Natural killer cell (primary cell): ENCODE results near the gene AQR. TPM values are rescaled to one million over a fixed set of nuclear protein-coding genes. Genes with fewer than 3 reads are reported as not detected.

ENCODE experiments used
- ATAC-seq, 3 donors: fragments of 150-1000 bp in 2 of 3; fragments of 200-7000 bp in 1 of 3; cut with Tn5 transposase; 1 replicate in 1 of 3; 2 replicates in 2 of 3; pipeline ENCODE4 v1.10.0; 2021; ENCODE audit warnings: mild to moderate bottlenecking in 2 of 3, moderate library complexity in 2 of 3
- DNase-seq, 2 donors: peaks; one replicate each; pipeline versions ENCODE4 v3.0.0 to v3.0.0-alpha.2; 2013 to 2021; ENCODE audit warnings: mixed read lengths in 1 of 2
- H3K27ac ChIP-seq: one replicate; pipeline ENCODE4 v1.5.1; 2013; ENCODE audit warnings: mild to moderate bottlenecking, low read length
- H3K27me3 ChIP-seq: one replicate; pipeline ENCODE4 v1.6.1; 2013; ENCODE audit warnings: low read length; ENCODE audit not compliant: control insufficient read depth, insufficient read depth
- H3K36me3 ChIP-seq: one replicate; pipeline ENCODE4 v1.6.1; 2013; ENCODE audit warnings: low read length; ENCODE audit not compliant: control insufficient read depth, insufficient read depth
- H3K4me1 ChIP-seq: one replicate; pipeline ENCODE4 v1.6.1; 2013; ENCODE audit warnings: low read length; ENCODE audit not compliant: control insufficient read depth, insufficient read depth
- H3K4me3 ChIP-seq: one replicate; pipeline ENCODE4 v1.5.1; 2013; ENCODE audit warnings: low read length
- H3K9me3 ChIP-seq: one replicate; pipeline ENCODE4 v1.6.1; 2013; ENCODE audit warnings: low read length; ENCODE audit not compliant: control insufficient read depth, insufficient read depth
- H3K27ac Mint-ChIP-seq, 2 donors: one replicate each; pipeline ENCODE4 v1.8.0; 2022; ENCODE audit warnings: mild to moderate bottlenecking in 2 of 2, mixed read lengths in 2 of 2, moderate library complexity in 1 of 2
- H3K27me3 Mint-ChIP-seq, 2 donors: one replicate each; pipeline ENCODE4 v1.8.0; 2022; ENCODE audit warnings: low read depth in 2 of 2, mixed read lengths in 2 of 2
- H3K36me3 Mint-ChIP-seq: one replicate; pipeline ENCODE4 v1.8.0; 2022; ENCODE audit warnings: mixed read lengths
- H3K4me1 Mint-ChIP-seq, 2 donors: one replicate each; pipeline ENCODE4 v1.8.0; 2022; ENCODE audit warnings: mixed read lengths in 2 of 2
- H3K4me3 Mint-ChIP-seq: one replicate; pipeline ENCODE4 v1.8.0; 2022; ENCODE audit warnings: mild to moderate bottlenecking, moderate library complexity, mixed read lengths
- H3K9me3 Mint-ChIP-seq, 2 donors: one replicate each; pipeline ENCODE4 v1.8.0; 2022; ENCODE audit warnings: mixed read lengths in 2 of 2
- WGBS: methylation state at CpG from one replicate; pipeline ENCODE4 v1.1.7; 2013; ENCODE audit warnings: missing lambda C conversion rate; ENCODE audit not compliant: insufficient coverage; 5-methylcytosine and 5-hydroxymethylcytosine counted together
- intact Hi-C: fragments of 100-400 bp; cut with micrococcal nuclease; formaldehyde crosslinking; loops from one replicate; pipeline ENCODE4 v1.14.2; 2022
- total RNA-seq, 4 donors: library from RNA; stranded (reverse); fragments of 120-200 nt in 1 of 4; gene quantifications; one replicate each; pipeline versions ENCODE4 v1.2.3 to v1.2.4, GENCODE V29; 2013 to 2022
- TF ChIP-seq, protein P1 (sequence below): fragments of 200-600 bp; IDR thresholded peaks from one replicate; pipeline ENCODE4 v1.8.0; 2022; ENCODE audit warnings: antibody characterized with exemption

The AQR gene
- total RNA-seq, 3 donors from 2014 or later (not counting 1 experiment from before 2014, with no cell fraction given), result 44.8 to 64.4 (median 53.0) TPM

DNA sequence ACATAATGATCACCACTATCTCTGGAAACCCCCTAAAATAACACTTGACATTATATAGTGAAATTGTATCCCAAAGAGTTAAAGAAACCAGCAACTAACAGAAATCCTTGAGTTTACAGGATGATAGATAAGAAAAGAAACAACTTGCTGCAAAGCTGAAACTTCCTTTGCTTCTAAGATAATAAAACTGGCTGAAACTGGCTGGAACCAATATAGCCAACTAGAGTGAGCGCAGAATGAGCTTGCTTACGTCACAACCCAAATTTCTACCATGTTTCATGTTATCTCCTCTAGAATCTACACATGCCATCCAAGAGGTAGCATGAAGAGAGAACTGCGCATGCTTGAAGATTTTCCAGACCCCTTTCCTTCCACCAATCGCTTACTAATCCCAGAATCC lies 90.4 kb downstream of the AQR start:
- Histone ChIP-seq H3K27ac (no peak overlapping the region), H3K9me3 (no peaks in the 10 kb centered on the region), H3K27me3 (no peaks in the 10 kb centered on the region), H3K4me1 (no peaks in the 10 kb centered on the region), H3K4me3 (no peak overlapping the region), H3K36me3 (peaks cover 67% of the 10 kb centered on the region)
- no peaks in the 10 kb centered on the region for H3K27me3 Mint-ChIP-seq
- peaks cover 39% of the 10 kb centered on the region for H3K36me3 Mint-ChIP-seq
- 97% methylated on average over 3 of the region's 4 CpGs for WGBS
- no peak overlapping the region for H3K4me3 Mint-ChIP-seq
- no peak overlapping the region for H3K27ac Mint-ChIP-seq
- no peaks in the 10 kb centered on the region for H3K9me3 Mint-ChIP-seq
- intact Hi-C loops, result no loop called here
- H3K4me1 Mint-ChIP-seq, result no peaks in the 10 kb centered on the region
- TF ChIP-seq, protein P1, sequence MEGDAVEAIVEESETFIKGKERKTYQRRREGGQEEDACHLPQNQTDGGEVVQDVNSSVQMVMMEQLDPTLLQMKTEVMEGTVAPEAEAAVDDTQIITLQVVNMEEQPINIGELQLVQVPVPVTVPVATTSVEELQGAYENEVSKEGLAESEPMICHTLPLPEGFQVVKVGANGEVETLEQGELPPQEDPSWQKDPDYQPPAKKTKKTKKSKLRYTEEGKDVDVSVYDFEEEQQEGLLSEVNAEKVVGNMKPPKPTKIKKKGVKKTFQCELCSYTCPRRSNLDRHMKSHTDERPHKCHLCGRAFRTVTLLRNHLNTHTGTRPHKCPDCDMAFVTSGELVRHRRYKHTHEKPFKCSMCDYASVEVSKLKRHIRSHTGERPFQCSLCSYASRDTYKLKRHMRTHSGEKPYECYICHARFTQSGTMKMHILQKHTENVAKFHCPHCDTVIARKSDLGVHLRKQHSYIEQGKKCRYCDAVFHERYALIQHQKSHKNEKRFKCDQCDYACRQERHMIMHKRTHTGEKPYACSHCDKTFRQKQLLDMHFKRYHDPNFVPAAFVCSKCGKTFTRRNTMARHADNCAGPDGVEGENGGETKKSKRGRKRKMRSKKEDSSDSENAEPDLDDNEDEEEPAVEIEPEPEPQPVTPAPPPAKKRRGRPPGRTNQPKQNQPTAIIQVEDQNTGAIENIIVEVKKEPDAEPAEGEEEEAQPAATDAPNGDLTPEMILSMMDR, result no peak
- DNase-seq (no peak), ATAC-seq (no peak)

- no peak overlapping the region for H3K4me3 ChIP-seq
- Mint-ChIP-seq H3K27me3 (no peaks in the 10 kb centered on the region), H3K4me1 (no peaks in the 10 kb centered on the region), H3K4me3 (no peak overlapping the region), H3K9me3 (no peaks in the 10 kb centered on the region), H3K27ac (no peak overlapping the region), H3K36me3 (peaks cover 24% of the 10 kb centered on the region)
- intact Hi-C loops, result no loop called here
- TF ChIP-seq, protein P1, result no peak
- ATAC-seq (no peak), DNase-seq (no peak)
- peaks cover 67% of the 10 kb centered on the region for H3K36me3 ChIP-seq
- H3K27me3 ChIP-seq, result no peaks in the 10 kb centered on the region
- H3K27ac ChIP-seq, result no peak overlapping the region
- H3K9me3 ChIP-seq, result no peaks in the 10 kb centered on the region
- no peaks in the 10 kb centered on the region for H3K4me1 ChIP-seq
Observed at GRCh38 chr15:34876640-34877039, 92.9 kb downstream of the AQR start.

DNA sequence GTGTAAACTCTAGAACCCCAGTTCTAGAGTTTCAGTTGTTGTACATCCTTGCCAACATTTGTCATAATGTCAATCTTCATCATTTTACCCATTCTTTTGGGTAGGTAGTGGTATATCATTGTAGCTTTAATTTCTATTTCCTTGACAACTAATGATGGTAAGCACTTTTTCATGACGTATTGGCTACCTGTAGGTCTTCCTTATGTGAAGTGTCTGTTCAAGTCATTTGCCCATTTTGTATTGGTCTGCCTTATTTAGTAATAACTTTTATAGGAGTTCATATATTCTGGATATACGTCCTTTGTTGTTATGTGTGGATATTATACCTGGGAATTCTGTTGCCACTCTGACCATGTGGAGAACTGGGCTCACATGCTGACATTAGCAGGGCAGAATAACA lies 100.4 kb downstream of the AQR start:
- no peak overlapping the region for H3K27ac Mint-ChIP-seq
- no peak overlapping the region for H3K4me3 Mint-ChIP-seq
- Histone ChIP-seq H3K4me1 (no peaks in the 10 kb centered on the region), H3K9me3 (no peaks in the 10 kb centered on the region), H3K27me3 (no peaks in the 10 kb centered on the region), H3K36me3 (peaks cover 56% of the 10 kb centered on the region), H3K4me3 (no peak overlapping the region), H3K27ac (no peak overlapping the region)
- TF ChIP-seq, protein P1, result no peak
- no peaks in the 10 kb centered on the region for H3K27me3 Mint-ChIP-seq
- H3K9me3 Mint-ChIP-seq, result no peaks in the 10 kb centered on the region
- 82% methylated on average over 2 of the region's 2 CpGs for WGBS
- peaks cover 33% of the 10 kb centered on the region for H3K36me3 Mint-ChIP-seq
- no peaks in the 10 kb centered on the region for H3K4me1 Mint-ChIP-seq
- intact Hi-C loops, result no loop called here
- ATAC-seq, result no peak
- no peak for DNase-seq

- Mint-ChIP-seq H3K9me3 (no peaks in the 10 kb centered on the region), H3K27me3 (no peaks in the 10 kb centered on the region), H3K4me3 (no peak overlapping the region), H3K27ac (no peak overlapping the region), H3K4me1 (no peaks in the 10 kb centered on the region), H3K36me3 (peaks cover 46% of the 10 kb centered on the region)
- H3K27me3 ChIP-seq, result no peaks in the 10 kb centered on the region
- H3K27ac ChIP-seq, result no peak overlapping the region
- no CpG with 5 or more reads among the region's 1 CpG for WGBS
- no peaks in the 10 kb centered on the region for H3K9me3 ChIP-seq
- TF ChIP-seq, protein P1, result no peak
- ATAC-seq (no peak), DNase-seq (no peak)
- peaks cover 59% of the 10 kb centered on the region for H3K36me3 ChIP-seq
- intact Hi-C loops, result no loop called here
- H3K4me3 ChIP-seq, result no peak overlapping the region
- H3K4me1 ChIP-seq, result no peaks in the 10 kb centered on the region
Observed at GRCh38 chr15:34865531-34865930, 104.0 kb downstream of the AQR start.
